ENCODE results near the gene ARL8B.

ARL8B gene

GRCh38 chr3:5138214-5138981 is 16.3 kb downstream of the ARL8B start:
- H3K4me1 ChIP-seq = no peaks in the 10 kb centered on the region
- no peaks in the 10 kb centered on the region for H3K27me3 ChIP-seq
- H3K4me3 ChIP-seq (ENCODE audit: low read depth, low read length) = no peak overlapping the region
- H3K36me3 ChIP-seq = no peaks in the 10 kb centered on the region
- no peak for TF ChIP-seq CTCF (IDR thresholded peaks at IDR 0.05; ENCODE audit: low read depth, low read length)
- DNase-seq = no peak
- H3K9me3 ChIP-seq = no peaks in the 10 kb centered on the region

- DNase-seq = no peak
These were observed 18.1 kb downstream of the ARL8B start for GRCh38 chr3:5140230-5140621.

GRCh38 chr3:5140839-5141238 is 18.7 kb downstream of the ARL8B start:
- Histone ChIP-seq H3K4me1 (no peaks in the 10 kb centered on the region), H3K9me3 (no peaks in the 10 kb centered on the region), H3K4me3 (ENCODE audit: low read depth, low read length) (no peak overlapping the region), H3K36me3 (no peaks in the 10 kb centered on the region), H3K27me3 (no peaks in the 10 kb centered on the region)
- no peak for DNase-seq
- TF ChIP-seq CTCF (IDR thresholded peaks at IDR 0.05; ENCODE audit: low read depth, low read length) = no peak

More at GRCh38 chr3:5140230-5140621, 18.1 kb downstream of the ARL8B start:
- H3K9me3 ChIP-seq = no peaks in the 10 kb centered on the region
- H3K36me3 ChIP-seq = no peaks in the 10 kb centered on the region
- no peaks in the 10 kb centered on the region for H3K4me1 ChIP-seq
- H3K27me3 ChIP-seq = no peaks in the 10 kb centered on the region
- no peak for TF ChIP-seq CTCF (IDR thresholded peaks at IDR 0.05; ENCODE audit: low read depth, low read length)
- H3K4me3 ChIP-seq (ENCODE audit: low read depth, low read length) = no peak overlapping the region

GRCh38 chr3:5141760-5142159 is 19.7 kb downstream of the ARL8B start:
- Histone ChIP-seq H3K4me1 (no peaks in the 10 kb centered on the region), H3K9me3 (no peaks in the 10 kb centered on the region), H3K4me3 (ENCODE audit: low read depth, low read length) (no peak overlapping the region), H3K27me3 (no peaks in the 10 kb centered on the region), H3K36me3 (no peaks in the 10 kb centered on the region)
- DNase-seq = no peak
- TF ChIP-seq CTCF (IDR thresholded peaks at IDR 0.05; ENCODE audit: low read depth, low read length) = no peak

- no peaks in the 10 kb centered on the region for H3K27me3 ChIP-seq
- H3K36me3 ChIP-seq = no peaks in the 10 kb centered on the region
- H3K4me3 ChIP-seq (ENCODE audit: low read depth, low read length) = no peak overlapping the region
- H3K4me1 ChIP-seq = no peaks in the 10 kb centered on the region
- no peaks in the 10 kb centered on the region for H3K9me3 ChIP-seq
- no peak for DNase-seq
- no peak for TF ChIP-seq CTCF (IDR thresholded peaks at IDR 0.05; ENCODE audit: low read depth, low read length)
These were observed 21.4 kb downstream of the ARL8B start for GRCh38 chr3:5143464-5143863.

- H3K27me3 ChIP-seq = no peaks in the 10 kb centered on the region
- no peaks in the 10 kb centered on the region for H3K4me1 ChIP-seq
- DNase-seq = no peak
- no peaks in the 10 kb centered on the region for H3K36me3 ChIP-seq
- no peaks in the 10 kb centered on the region for H3K9me3 ChIP-seq
- no peak for TF ChIP-seq CTCF (IDR thresholded peaks at IDR 0.05; ENCODE audit: low read depth, low read length)
- no peak overlapping the region for H3K4me3 ChIP-seq (ENCODE audit: low read depth, low read length)
These were observed 22.4 kb downstream of the ARL8B start for GRCh38 chr3:5144316-5144994.
